ENCODE measurements around the gene RCL1.

GRCh38 chr9:4762886-4763541, 29.7 kb upstream of the RCL1 start:
- TF ChIP-seq PBX3 (IDR thresholded peaks at IDR 0.05) (no peak), POLR2AphosphoS5 (IDR thresholded peaks at IDR 0.05; ENCODE audit: low read depth, low read length) (no peak), CTCF (IDR thresholded peaks at IDR 0.05) (no peak), NFIC (IDR thresholded peaks at IDR 0.05; ENCODE audit: borderline replicate concordance) (no peak), GATA2 (CRISPR knock-in tag; IDR thresholded peaks at IDR 0.05) (no peak), MXI1 (IDR thresholded peaks at IDR 0.05; ENCODE audit: low read depth, low read length) (no peak), RAD21 (IDR thresholded peaks at IDR 0.05; ENCODE audit: low read length) (no peak), EP300 (IDR thresholded peaks at IDR 0.05; ENCODE audit: borderline replicate concordance in 1 of 2, low read depth in 1 of 2, low read length in 1 of 2) (no peak), YY1 (IDR thresholded peaks at IDR 0.05; ENCODE audit: low read depth) (no peak)
